ENCODE measurements around the gene NRXN2. TPM values are rescaled to one million over a fixed set of nuclear protein-coding genes. Genes with fewer than 3 reads are reported as not detected.

Gene NRXN2
- total and polyA plus RNA-seq, 3 donors from 2014 or later, result 32.6 to 46.8 (median 40.1) TPM

DNA sequence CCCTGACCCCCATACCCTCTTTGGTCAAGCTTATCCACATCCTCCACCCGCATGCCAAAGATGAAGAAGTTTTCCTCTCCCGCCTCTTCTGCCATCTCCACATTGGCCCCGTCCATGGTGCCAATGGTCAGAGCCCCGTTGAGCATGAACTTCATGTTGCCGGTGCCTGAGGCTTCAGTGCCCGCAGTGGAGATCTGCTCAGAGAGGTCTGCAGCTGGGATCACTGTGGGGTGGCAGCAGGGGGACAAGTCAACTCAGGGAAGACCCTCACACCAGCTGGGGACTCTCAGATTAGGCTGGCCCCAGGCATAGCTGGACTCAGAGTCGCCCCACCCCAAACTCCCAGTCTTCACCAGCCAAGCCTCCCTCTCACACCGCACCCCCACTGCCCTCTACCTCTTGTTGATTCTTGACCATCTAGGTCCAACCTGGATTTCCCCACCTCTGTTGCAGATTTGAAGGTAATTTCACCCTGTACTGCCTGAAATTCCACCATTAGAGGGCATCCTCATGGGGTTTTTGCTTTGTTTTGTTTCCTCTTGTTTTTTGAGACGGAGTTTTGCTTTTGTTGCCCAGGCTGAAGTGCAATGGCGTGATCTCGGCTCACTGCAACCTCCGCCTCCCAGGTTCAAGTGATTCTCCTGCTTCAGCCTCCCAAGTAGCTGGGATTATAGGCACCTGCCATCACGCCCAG lies 27.5 kb upstream of the NRXN2 start:
- no peak for DNase-seq
- TF ChIP-seq POLR2A (IDR thresholded peaks at IDR 0.05), result no peak
- TF ChIP-seq, protein P1, sequence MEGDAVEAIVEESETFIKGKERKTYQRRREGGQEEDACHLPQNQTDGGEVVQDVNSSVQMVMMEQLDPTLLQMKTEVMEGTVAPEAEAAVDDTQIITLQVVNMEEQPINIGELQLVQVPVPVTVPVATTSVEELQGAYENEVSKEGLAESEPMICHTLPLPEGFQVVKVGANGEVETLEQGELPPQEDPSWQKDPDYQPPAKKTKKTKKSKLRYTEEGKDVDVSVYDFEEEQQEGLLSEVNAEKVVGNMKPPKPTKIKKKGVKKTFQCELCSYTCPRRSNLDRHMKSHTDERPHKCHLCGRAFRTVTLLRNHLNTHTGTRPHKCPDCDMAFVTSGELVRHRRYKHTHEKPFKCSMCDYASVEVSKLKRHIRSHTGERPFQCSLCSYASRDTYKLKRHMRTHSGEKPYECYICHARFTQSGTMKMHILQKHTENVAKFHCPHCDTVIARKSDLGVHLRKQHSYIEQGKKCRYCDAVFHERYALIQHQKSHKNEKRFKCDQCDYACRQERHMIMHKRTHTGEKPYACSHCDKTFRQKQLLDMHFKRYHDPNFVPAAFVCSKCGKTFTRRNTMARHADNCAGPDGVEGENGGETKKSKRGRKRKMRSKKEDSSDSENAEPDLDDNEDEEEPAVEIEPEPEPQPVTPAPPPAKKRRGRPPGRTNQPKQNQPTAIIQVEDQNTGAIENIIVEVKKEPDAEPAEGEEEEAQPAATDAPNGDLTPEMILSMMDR (IDR thresholded peaks at IDR 0.05), result no peak
- Histone ChIP-seq H3K4me1 (peaks cover 23% of the 10 kb centered on the region), H3K9me3 (no peaks in the 10 kb centered on the region), H3K27me3 (no peaks in the 10 kb centered on the region), H3K27ac (no peak overlapping the region), H3K4me3 (no peak overlapping the region), H3K36me3 (ENCODE audit: low read depth, missing control alignments) (no peaks in the 10 kb centered on the region)
- intact Hi-C loops (cut with DNase I; ENCODE audit: low total_unique reads), result no loop called here
- WGBS, 2 donors, result 90 to 94% methylated on average over 13 of the region's 13 CpGs

DNA sequence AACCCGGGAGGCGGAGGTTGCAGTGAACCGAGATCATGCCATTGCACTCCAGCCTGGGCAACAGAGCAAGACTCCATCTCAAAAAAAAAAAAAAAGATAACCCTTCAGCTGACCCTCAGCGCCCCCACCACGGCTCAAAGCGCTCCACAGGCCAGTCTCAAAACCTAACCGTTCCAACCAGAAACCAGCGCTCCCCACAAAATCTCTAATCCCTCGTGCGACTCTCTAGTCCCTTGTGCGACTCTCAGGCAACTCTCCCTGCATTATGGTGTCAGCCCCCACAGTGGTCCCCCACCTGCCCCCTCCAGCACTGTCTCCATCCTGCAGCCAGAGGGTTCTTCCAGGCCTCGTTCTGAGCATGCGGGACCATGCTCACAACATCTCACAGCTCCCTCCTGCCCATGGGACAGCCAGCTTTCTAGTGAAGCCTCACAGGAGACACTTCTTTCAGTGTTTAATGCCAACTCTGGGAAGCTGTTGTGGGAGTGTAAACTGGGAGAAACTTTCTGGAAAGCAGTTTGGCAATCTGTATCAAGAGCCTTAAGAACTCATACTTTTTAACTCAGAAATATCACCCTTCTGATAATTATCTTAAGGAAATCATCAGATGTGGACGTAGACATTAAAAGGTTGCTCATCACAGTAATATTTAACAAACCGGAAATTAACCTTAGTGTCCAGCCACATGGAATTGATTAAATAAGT lies 25.1 kb upstream of the NRXN2 start:
- WGBS, 2 donors, result 78 to 89% methylated on average over 15 of the region's 15 CpGs
- TF ChIP-seq, protein P1 (IDR thresholded peaks at IDR 0.05), result no peak
- no peak for TF ChIP-seq POLR2A (IDR thresholded peaks at IDR 0.05)

DNA sequence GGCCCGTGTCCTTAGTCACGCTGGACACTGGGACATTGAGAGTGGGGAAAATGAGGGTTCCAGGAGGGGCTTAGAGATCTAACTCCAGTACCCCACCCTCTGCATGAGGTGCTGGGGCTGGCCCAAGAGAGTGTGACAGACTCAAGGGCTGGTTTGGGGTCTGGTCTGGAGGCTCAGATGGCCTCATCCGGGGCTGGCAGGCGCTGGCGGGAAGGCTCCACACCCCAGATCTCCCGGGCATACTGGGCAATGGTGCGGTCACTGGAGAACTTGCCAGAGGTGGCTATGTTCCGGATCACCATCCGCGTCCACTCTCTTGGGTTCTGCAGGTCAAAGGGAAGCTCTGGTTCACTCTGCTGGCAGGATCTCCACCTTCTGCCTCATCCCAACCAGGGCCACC lies 23.5 kb upstream of the NRXN2 start:
- Histone ChIP-seq H3K4me1 (peaks cover 30% of the 10 kb centered on the region), H3K27ac (peak overlapping the region; percentile 83 to 92), H3K36me3 (ENCODE audit: low read depth, missing control alignments) (no peaks in the 10 kb centered on the region), H3K27me3 (no peaks in the 10 kb centered on the region), H3K9me3 (no peaks in the 10 kb centered on the region), H3K4me3 (peak overlapping the region in 1 of 2 donors; percentile 54)
- 55 to 69% methylated on average over 5 to 10 of the region's 10 CpGs for WGBS, 2 donors
- TF ChIP-seq, protein P1 (IDR thresholded peaks at IDR 0.05), result no peak
- no peak for TF ChIP-seq POLR2A (IDR thresholded peaks at IDR 0.05)
- DNase-seq, result no peak
- intact Hi-C loops (cut with DNase I; ENCODE audit: low total_unique reads), result no loop called here

More for the DNA sequence above, 25.1 kb upstream of the NRXN2 start:
- Histone ChIP-seq H3K4me1 (peaks cover 24% of the 10 kb centered on the region), H3K4me3 (no peak overlapping the region), H3K36me3 (ENCODE audit: low read depth, missing control alignments) (no peaks in the 10 kb centered on the region), H3K27ac (no peak overlapping the region), H3K9me3 (no peaks in the 10 kb centered on the region), H3K27me3 (no peaks in the 10 kb centered on the region)
- intact Hi-C loops (cut with DNase I; ENCODE audit: low total_unique reads), result no loop called here
- no peak for DNase-seq

DNA sequence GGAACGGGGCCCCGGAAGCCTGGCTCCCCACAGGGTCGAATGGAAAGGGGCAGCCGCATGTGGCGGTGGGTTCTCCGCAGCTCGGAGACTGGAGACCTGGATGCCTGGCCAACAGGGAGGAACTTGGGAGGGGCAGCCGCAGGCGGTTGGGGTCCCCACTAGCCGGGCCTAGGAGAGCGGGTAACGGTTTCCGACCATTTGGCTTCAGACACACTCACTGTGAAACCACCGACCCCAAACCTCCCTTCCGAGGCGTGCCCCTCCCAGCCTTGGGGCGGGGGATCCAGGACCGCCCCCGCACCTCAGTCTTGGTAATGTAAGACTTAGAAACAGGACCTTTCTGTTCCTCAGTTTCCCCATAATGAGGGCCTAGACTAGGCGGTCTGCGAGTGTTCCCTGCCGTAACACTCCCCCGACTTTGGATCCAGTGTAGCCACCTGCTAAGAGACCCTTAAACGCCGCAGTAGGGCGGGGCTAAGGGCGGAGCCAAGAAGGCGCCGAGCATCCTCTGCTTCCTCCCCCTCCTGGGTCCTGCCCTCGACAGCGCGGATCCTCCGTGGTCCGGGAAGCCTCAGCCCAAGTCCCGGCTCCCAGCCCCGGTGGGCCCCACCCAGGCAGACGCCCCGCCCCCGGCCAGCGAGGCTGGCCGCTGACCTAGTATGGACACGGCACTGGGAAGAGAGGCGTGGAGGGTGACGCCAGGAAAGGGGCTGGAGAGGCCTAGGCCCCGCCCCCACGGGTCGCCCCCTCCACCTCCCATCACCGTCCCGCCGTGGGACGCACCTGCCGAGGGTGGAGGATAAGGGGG lies 22.7 kb upstream of the NRXN2 start:
- Histone ChIP-seq H3K4me3 (peak overlapping the region; percentile 54 to 61), H3K4me1 (peaks cover 30% of the 10 kb centered on the region), H3K9me3 (no peaks in the 10 kb centered on the region), H3K36me3 (ENCODE audit: low read depth, missing control alignments) (no peaks in the 10 kb centered on the region), H3K27me3 (no peaks in the 10 kb centered on the region), H3K27ac (peak overlapping the region; percentile 83 to 92)
- DNase-seq, result peak; percentile 84
- intact Hi-C loops (cut with DNase I; ENCODE audit: low total_unique reads), result no loop called here
- TF ChIP-seq, protein P1 (IDR thresholded peaks at IDR 0.05), result no peak
- no peak for TF ChIP-seq POLR2A (IDR thresholded peaks at IDR 0.05)
- 1 to 2% methylated on average over 28 to 44 of the region's 52 CpGs for WGBS, 2 donors
